Testis (tissue), 2 donors: ENCODE measurements around the gene UNC13B.

Experiments
- CTCF ChIP-seq, 3 experiments: fragments of 450-650 bp in 2 of 3; fragments of 200-600 bp in 1 of 3; sonication (generic) in 1 of 3; IDR thresholded peaks; one replicate each; pipeline ENCODE4 v1.5.1; 2016 to 2019; ENCODE audit warnings: antibody characterized with exemption in 3 of 3, mild to moderate bottlenecking in 2 of 3, moderate library complexity in 1 of 3
- POLR2A ChIP-seq: fragments of 450-650 bp; IDR thresholded peaks from one replicate; pipeline ENCODE4 v1.6.1; 2017; ENCODE audit warnings: antibody characterized with exemption, mild to moderate bottlenecking, moderate library complexity

GRCh38 chr9:35136866-35137265 is 24.9 kb upstream of the UNC13B start:
- TF ChIP-seq POLR2A (no peak), CTCF (IDR thresholded peaks at IDR 0.05) (no peak)
